Tibial nerve (tissue), 4 donors: ENCODE results near the gene GGA1.

Source experiments
- CTCF ChIP-seq, 5 experiments: fragments of 200-600 bp in 3 of 5; fragments of 450-650 bp in 2 of 5; sonication (generic) in 3 of 5; IDR thresholded peaks; one replicate each; pipeline ENCODE4 v1.5.1; 2016 to 2019; ENCODE audit warnings: antibody characterized with exemption in 5 of 5, mild to moderate bottlenecking in 3 of 5, moderate library complexity in 2 of 5
- EP300 ChIP-seq, 2 donors: sonication (generic); formaldehyde crosslinking; IDR thresholded peaks; one replicate each; pipeline ENCODE4 v1.6.1; 2017; ENCODE audit warnings: antibody characterized with exemption in 2 of 2, mild to moderate bottlenecking in 1 of 2
- POLR2A ChIP-seq, 2 donors: fragments of 450-650 bp; IDR thresholded peaks; one replicate each; pipeline ENCODE4 v1.6.1; 2017; ENCODE audit warnings: antibody characterized with exemption in 2 of 2, mild to moderate bottlenecking in 2 of 2, moderate library complexity in 2 of 2

GRCh38 chr22:37626144-37626543 is 17.5 kb downstream of the GGA1 start:
- TF ChIP-seq CTCF (IDR thresholded peaks at IDR 0.05): peak in 1 of 5 experiments; percentile 14
- TF ChIP-seq POLR2A (IDR thresholded peaks at IDR 0.05): no peak
- TF ChIP-seq EP300 (IDR thresholded peaks at IDR 0.05): no peak
